ENCODE data around the gene ATP6AP1.
A peak's percentile ranks its signal among the peaks of the same experiment; 100 is the strongest.

Gene ATP6AP1

GRCh38 chrX:154408659-154409221 is 19.7 kb upstream of the ATP6AP1 start:
- TF ChIP-seq CTCF (IDR thresholded peaks at IDR 0.05; ENCODE audit: control extremely low read depth, extremely low read depth, low read depth, missing control alignments): no peak
- CTCF ChIA-PET: no interaction called here
- POLR2A ChIA-PET: no interaction called here

GRCh38 chrX:154409222-154409871 is 19.1 kb upstream of the ATP6AP1 start, which contains the start of gene DNASE1L1:
TSS of gene DNASE1L1 (minus strand) at chrX:154409254. CDS start at chrX:154405568, 3,686 bp downstream.
- ChIA-PET POLR2A (no interaction called here), CTCF (no interaction called here)
- no peak for TF ChIP-seq CTCF (IDR thresholded peaks at IDR 0.05; ENCODE audit: control extremely low read depth, extremely low read depth, low read depth, missing control alignments)
- DNase-seq (ENCODE audit: extremely low spot score): peak; percentile 75

More at GRCh38 chrX:154408659-154409221, 19.7 kb upstream of the ATP6AP1 start:
- DNase-seq (ENCODE audit: extremely low spot score): no peak

- DNase-seq (ENCODE audit: extremely low spot score): peak; percentile 72
- TF ChIP-seq CTCF (IDR thresholded peaks at IDR 0.05; ENCODE audit: control extremely low read depth, extremely low read depth, low read depth, missing control alignments): no peak
- CTCF ChIA-PET: interaction anchor here (1.3 to 2.4 kb wide), 4 partner anchors 9 to 39 kb away, joined by 3 to 12 read pairs (median 4); partner anchors contain the start of genes ATP6AP1 and RPL10
- POLR2A ChIA-PET: interaction anchor here (1.0 kb wide), 1 partner anchor 12 kb away, joined by 3 read pairs; no protein-coding TSS in a partner anchor
Measured at GRCh38 chrX:154411981-154412340, 16.5 kb upstream of the ATP6AP1 start.

DNA sequence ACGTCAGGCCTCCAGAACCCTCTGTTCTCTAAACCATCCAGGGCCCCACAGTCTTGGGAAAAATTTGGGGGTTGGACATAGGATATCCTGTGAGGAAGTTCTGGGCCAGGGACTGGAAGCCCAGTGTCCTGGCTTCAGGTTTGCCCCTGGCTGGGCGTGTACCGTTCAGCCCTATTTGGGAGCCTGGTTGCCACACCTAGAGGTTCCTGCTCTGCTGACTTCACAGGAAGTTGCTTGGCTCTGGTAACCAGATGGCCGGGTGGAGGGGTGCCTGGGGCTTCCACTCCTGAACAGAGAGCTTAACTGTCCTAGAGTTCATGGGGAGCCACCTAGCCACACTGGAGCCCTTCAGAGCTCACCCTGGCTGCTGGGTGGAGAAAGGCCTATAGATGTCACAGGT is 16.0 kb upstream of the ATP6AP1 start:
- TF ChIP-seq CTCF (IDR thresholded peaks at IDR 0.05; ENCODE audit: control extremely low read depth, extremely low read depth, low read depth, missing control alignments): no peak
- ChIA-PET CTCF (interaction anchor here (1.3 to 2.4 kb wide), 4 partner anchors 9 to 39 kb away, joined by 3 to 12 read pairs (median 4); partner anchors contain the start of genes ATP6AP1 and RPL10), POLR2A (interaction anchor here (1.0 kb wide), 1 partner anchor 13 kb away, joined by 3 read pairs; no protein-coding TSS in a partner anchor)
- no peak for DNase-seq (ENCODE audit: extremely low spot score)

- DNase-seq (ENCODE audit: extremely low spot score): no peak
- POLR2A ChIA-PET: no interaction called here
- CTCF ChIA-PET: no interaction called here
- no peak for TF ChIP-seq CTCF (IDR thresholded peaks at IDR 0.05; ENCODE audit: control extremely low read depth, extremely low read depth, low read depth, missing control alignments)
Measured at GRCh38 chrX:154413142-154413541, 15.3 kb upstream of the ATP6AP1 start.

DNA sequence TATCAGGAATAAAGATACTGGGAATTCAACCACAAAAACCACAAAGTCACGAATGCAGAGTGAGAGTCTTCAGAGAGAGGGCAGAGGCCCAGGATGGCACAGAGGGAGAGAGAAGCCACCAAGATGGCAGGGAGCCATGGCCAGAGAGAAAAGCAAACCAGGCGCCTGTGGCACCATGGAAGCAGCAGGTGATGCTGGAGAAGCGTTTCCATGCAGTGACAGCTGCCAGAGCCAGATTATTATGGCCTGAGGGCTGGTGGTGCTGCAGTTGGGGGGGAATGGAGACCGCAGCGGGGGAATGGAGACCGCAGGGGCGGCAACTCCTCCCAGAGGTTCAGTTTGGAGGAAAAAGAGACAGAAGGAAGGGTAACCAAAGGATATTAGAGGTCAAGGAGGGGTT is 11.3 kb upstream of the ATP6AP1 start:
- no peak for DNase-seq (ENCODE audit: extremely low spot score)
- ChIA-PET POLR2A (no interaction called here), CTCF (no interaction called here)
- TF ChIP-seq CTCF (IDR thresholded peaks at IDR 0.05; ENCODE audit: control extremely low read depth, extremely low read depth, low read depth, missing control alignments): no peak
